Trophoblast cell (in vitro differentiated cells and primary cell): Measurements from ENCODE around the gene OR10G8.

Source experiments
- DNase-seq, 2 donors: peaks; one replicate each; pipeline ENCODE4 v3.0.0-alpha.2; 2016
- H2AFZ ChIP-seq: 2 replicates; pipeline ENCODE4 v1.6.1; 2013; ENCODE audit warnings: low read length, moderate library complexity, mild to moderate bottlenecking; ENCODE audit not compliant: insufficient read depth, poor library complexity
- H2AK5ac ChIP-seq: 2 replicates; pipeline ENCODE4 v1.6.1; 2013; ENCODE audit warnings: mild to moderate bottlenecking, low read length
- H2BK120ac ChIP-seq: 2 replicates; pipeline ENCODE4 v1.6.1; 2013; ENCODE audit warnings: low read length, mild to moderate bottlenecking, moderate library complexity; ENCODE audit not compliant: insufficient read depth, poor library complexity
- H2BK12ac ChIP-seq: 2 replicates; pipeline ENCODE4 v1.6.1; 2013; ENCODE audit warnings: mild to moderate bottlenecking, low read length, moderate library complexity
- H2BK5ac ChIP-seq: 2 replicates; pipeline ENCODE4 v1.6.1; 2013; ENCODE audit warnings: low read length, low read depth, moderate library complexity, mild to moderate bottlenecking; ENCODE audit not compliant: poor library complexity
- H3K14ac ChIP-seq: 2 replicates; pipeline ENCODE4 v1.6.1; 2013; ENCODE audit warnings: mild to moderate bottlenecking, low read length
- H3K18ac ChIP-seq: 2 replicates; pipeline ENCODE4 v1.6.1; 2013; ENCODE audit warnings: mild to moderate bottlenecking, low read length
- H3K23ac ChIP-seq: 2 replicates; pipeline ENCODE4 v1.6.1; 2013; ENCODE audit warnings: low read length
- H3K27ac ChIP-seq: 2 replicates; pipeline ENCODE4 v1.5.1; 2013; ENCODE audit warnings: low read depth, mild to moderate bottlenecking, inconsistent platforms, low read length, moderate library complexity
- H3K27me3 ChIP-seq: 2 replicates; pipeline ENCODE4 v1.6.1; 2013; ENCODE audit warnings: inconsistent platforms, mild to moderate bottlenecking, low read length, moderate library complexity; ENCODE audit not compliant: insufficient read depth
- H3K36me3 ChIP-seq, 2 experiments: 1 replicate in 1 of 2; 2 replicates in 1 of 2; pipeline ENCODE4 v1.6.1; 2013; ENCODE audit warnings: low read length in 2 of 2, mild to moderate bottlenecking in 2 of 2, moderate library complexity in 1 of 2; ENCODE audit not compliant: insufficient read depth in 2 of 2, control insufficient read depth in 1 of 2
- H3K4ac ChIP-seq: 2 replicates; pipeline ENCODE4 v1.6.1; 2013; ENCODE audit warnings: low read depth, mild to moderate bottlenecking, low read length, moderate library complexity
- H3K4me1 ChIP-seq, 2 experiments: 1 replicate in 1 of 2; 2 replicates in 1 of 2; pipeline ENCODE4 v1.6.1; 2013; ENCODE audit warnings: low read length in 2 of 2, mild to moderate bottlenecking in 2 of 2, moderate library complexity in 1 of 2; ENCODE audit not compliant: insufficient read depth in 2 of 2, control insufficient read depth in 1 of 2
- H3K4me2 ChIP-seq: 2 replicates; pipeline ENCODE4 v1.6.1; 2013; ENCODE audit warnings: inconsistent platforms, mild to moderate bottlenecking, low read length, moderate library complexity
- H3K4me3 ChIP-seq: 2 replicates; pipeline ENCODE4 v1.5.1; 2013; ENCODE audit warnings: mild to moderate bottlenecking, low read depth, low read length, inconsistent platforms
- H3K79me1 ChIP-seq: one replicate; pipeline ENCODE4 v1.6.1; 2013; ENCODE audit warnings: low read length
- H3K79me2 ChIP-seq: 2 replicates; pipeline ENCODE4 v1.6.1; 2013; ENCODE audit warnings: low read length, mild to moderate bottlenecking; ENCODE audit not compliant: control insufficient read depth, insufficient read depth, poor library complexity
- H3K9ac ChIP-seq: 2 replicates; pipeline ENCODE4 v1.6.1; 2013; ENCODE audit warnings: mild to moderate bottlenecking, low read length
- H3K9me3 ChIP-seq: 2 replicates; pipeline ENCODE4 v1.6.1; 2013; ENCODE audit warnings: low read depth, mild to moderate bottlenecking, control low read depth, inconsistent platforms, low read length; ENCODE audit not compliant: insufficient read depth
- H4K12ac ChIP-seq: 2 replicates; pipeline ENCODE4 v1.6.1; 2013; ENCODE audit warnings: low read depth, mild to moderate bottlenecking, low read length, moderate library complexity
- H4K8ac ChIP-seq: 2 replicates; pipeline ENCODE4 v1.6.1; 2013; ENCODE audit warnings: low read depth, mild to moderate bottlenecking, low read length, moderate library complexity
- H4K91ac ChIP-seq: one replicate; pipeline ENCODE4 v1.6.1; 2013; ENCODE audit warnings: low read depth, mild to moderate bottlenecking, low read length, moderate library complexity
- WGBS: extraction: QIAGEN DNeasy Blood & Tissue Kit; methylation state at CpG from one replicate; pipeline ENCODE4 v1.1.7; 2013; ENCODE audit warnings: missing lambda C conversion rate; ENCODE audit not compliant: insufficient read length, insufficient coverage; ENCODE audit errors: extremely low coverage; 5-methylcytosine and 5-hydroxymethylcytosine counted together

OR10G8 gene

DNA sequence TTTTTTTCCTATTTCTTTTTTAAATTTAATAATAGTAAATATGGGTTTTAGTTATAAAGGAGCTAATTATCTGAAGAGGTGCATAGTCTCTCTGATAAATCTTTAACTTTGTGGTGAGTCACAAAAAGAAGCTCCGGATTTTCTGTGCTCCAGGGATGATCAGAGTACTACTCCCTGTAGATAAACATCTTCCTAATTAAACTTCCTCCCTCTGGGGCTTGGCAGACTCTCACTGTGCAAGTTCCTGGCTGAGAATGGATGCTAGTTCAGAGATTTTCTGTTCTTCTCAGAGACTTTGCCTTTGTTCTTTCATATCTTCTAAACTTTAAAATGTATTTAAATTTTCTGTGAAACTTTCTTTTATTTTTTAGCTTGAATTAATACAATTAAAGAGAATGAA, 14.7 kb downstream of the OR10G8 start, which contains the start of gene OR10G7:
Gene OR10G7 (minus strand): TSS at position 72 of the 400 bp plus-strand sequence. CDS start 2,324 bp downstream, outside the sequence.
- H3K79me1 ChIP-seq: no peaks in the 10 kb centered on the region
- no peak within 1 kb of the TSS for H3K27ac ChIP-seq
- H2BK12ac ChIP-seq: no peak within 1 kb of the TSS
- no peak within 1 kb of the TSS for H4K12ac ChIP-seq
- no peak within 1 kb of the TSS for H3K4ac ChIP-seq
- H3K9me3 ChIP-seq: no peaks in the 10 kb centered on the region
- no peak within 1 kb of the TSS for H2BK120ac ChIP-seq
- no peaks in the 10 kb centered on the region for H3K27me3 ChIP-seq
- H2BK5ac ChIP-seq: no peak within 1 kb of the TSS
- H3K4me1 ChIP-seq: no peaks in the 10 kb centered on the region
- no CpG with 5 or more reads among the region's 1 CpG for WGBS
- no peak within 1 kb of the TSS for H3K4me3 ChIP-seq
- no peak within 1 kb of the TSS for H2AFZ ChIP-seq
- H3K79me2 ChIP-seq: no peaks in the 10 kb centered on the region
- H3K36me3 ChIP-seq: no peaks in the 10 kb centered on the region
- H3K18ac ChIP-seq: no peak within 1 kb of the TSS
- DNase-seq: no peak
- H3K4me2 ChIP-seq: no peak within 1 kb of the TSS
- no peak within 1 kb of the TSS for H4K8ac ChIP-seq
- no peak within 1 kb of the TSS for H2AK5ac ChIP-seq
- H3K9ac ChIP-seq: no peak within 1 kb of the TSS
- H3K14ac ChIP-seq: no peak within 1 kb of the TSS
- no peak within 1 kb of the TSS for H3K23ac ChIP-seq
- H4K91ac ChIP-seq: no peak within 1 kb of the TSS

DNA sequence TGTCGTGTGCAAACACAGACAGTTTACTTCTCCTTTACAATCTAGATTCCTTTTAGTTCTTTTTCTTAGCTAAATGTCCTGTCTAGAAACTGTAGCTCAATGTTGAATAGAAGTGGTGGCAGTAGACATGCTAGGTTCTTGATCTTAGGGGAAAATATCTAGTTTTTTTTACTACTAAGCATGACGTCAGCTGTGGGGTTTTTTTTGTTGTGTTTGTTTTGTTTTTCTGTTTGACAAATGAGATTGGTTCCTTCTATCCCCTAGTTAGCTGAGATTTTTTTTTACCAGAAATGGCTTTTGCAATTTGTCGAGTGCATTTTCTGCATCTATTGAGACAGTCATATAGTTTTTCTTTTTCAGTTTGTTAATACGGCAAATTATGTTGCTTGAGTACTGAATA, 16.8 kb downstream of the OR10G8 start:
- Histone ChIP-seq H3K9me3 (no peaks in the 10 kb centered on the region), H3K4me3 (no peak overlapping the region)

DNA sequence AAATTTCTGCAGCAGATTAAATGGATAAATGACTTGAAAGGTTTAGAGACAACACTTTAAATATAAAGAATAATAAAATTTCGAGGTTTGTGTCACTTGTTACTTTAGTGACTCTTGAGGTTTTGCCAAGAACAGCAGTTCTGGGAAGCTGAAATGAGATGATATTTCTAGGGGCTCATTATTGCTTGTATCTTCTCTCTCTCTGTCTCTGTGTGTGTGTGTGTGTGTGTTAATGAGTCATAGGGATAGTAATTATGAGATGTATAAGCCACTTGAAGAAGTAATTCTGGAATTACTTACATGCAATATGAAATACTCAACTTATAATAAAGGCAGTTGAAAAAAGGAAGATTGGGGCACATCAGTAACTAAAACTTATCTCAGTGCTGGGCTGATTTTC, 24.1 kb downstream of the OR10G8 start:
- Histone ChIP-seq H3K27ac (no peak overlapping the region), H3K4me2 (no peak overlapping the region), H3K79me2 (no peaks in the 10 kb centered on the region), H2AK5ac (no peak overlapping the region), H3K9ac (no peak overlapping the region), H3K4ac (no peak overlapping the region), H2BK12ac (no peak overlapping the region), H3K27me3 (no peaks in the 10 kb centered on the region), H2BK5ac (no peak overlapping the region), H3K36me3 (no peaks in the 10 kb centered on the region), H4K91ac (no peak overlapping the region), H3K14ac (no peak overlapping the region), H2BK120ac (no peak overlapping the region), H3K18ac (no peak overlapping the region), H3K23ac (no peak overlapping the region), H3K4me1 (no peaks in the 10 kb centered on the region), H4K8ac (no peak overlapping the region), H2AFZ (no peak overlapping the region), H3K9me3 (no peaks in the 10 kb centered on the region), H4K12ac (no peak overlapping the region), H3K4me3 (no peak overlapping the region), H3K79me1 (no peaks in the 10 kb centered on the region)
- DNase-seq: no peak
- WGBS: no CpG with 5 or more reads among the region's 1 CpG

More for the DNA sequence above, 16.8 kb downstream of the OR10G8 start:
- Histone ChIP-seq H3K79me2 (no peaks in the 10 kb centered on the region), H4K8ac (no peak overlapping the region), H2AFZ (no peak overlapping the region), H3K18ac (no peak overlapping the region), H3K4ac (no peak overlapping the region), H4K91ac (no peak overlapping the region), H3K9ac (no peak overlapping the region), H3K27me3 (no peaks in the 10 kb centered on the region), H3K79me1 (no peaks in the 10 kb centered on the region), H3K36me3 (no peaks in the 10 kb centered on the region), H2BK12ac (no peak overlapping the region), H3K27ac (no peak overlapping the region), H2BK5ac (no peak overlapping the region), H2AK5ac (no peak overlapping the region), H3K23ac (no peak overlapping the region), H4K12ac (no peak overlapping the region), H3K4me1 (no peaks in the 10 kb centered on the region), H2BK120ac (no peak overlapping the region), H3K4me2 (no peak overlapping the region), H3K14ac (no peak overlapping the region)
- no peak for DNase-seq
- WGBS: no CpG with 5 or more reads among the region's 4 CpGs

DNA sequence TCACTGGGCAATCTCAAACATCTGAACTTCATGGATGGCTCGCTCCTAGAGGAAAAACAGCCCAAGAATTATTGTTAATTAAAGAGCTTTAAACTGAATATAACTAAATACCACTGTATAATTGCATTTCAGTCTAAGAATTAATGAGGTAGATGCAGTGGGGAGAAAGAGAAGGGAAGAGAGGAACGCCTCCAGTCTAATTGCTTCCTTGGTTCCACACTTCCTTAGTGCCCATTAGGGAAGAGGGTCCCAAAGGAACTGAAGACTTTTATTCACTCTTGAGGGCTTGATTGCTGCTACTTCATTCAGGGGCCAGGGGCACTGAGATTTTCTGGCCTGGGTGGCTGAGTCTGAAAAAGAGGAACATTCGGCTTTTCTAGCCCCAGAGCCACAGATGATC, 26.4 kb downstream of the OR10G8 start:
- Histone ChIP-seq H3K27me3 (no peaks in the 10 kb centered on the region), H2BK12ac (no peak overlapping the region), H3K4me3 (no peak overlapping the region), H4K12ac (no peak overlapping the region), H3K9ac (no peak overlapping the region), H3K79me2 (no peaks in the 10 kb centered on the region), H3K4me2 (no peak overlapping the region), H3K23ac (no peak overlapping the region), H2BK5ac (no peak overlapping the region), H2AK5ac (no peak overlapping the region), H4K8ac (no peak overlapping the region), H3K18ac (no peak overlapping the region), H3K4ac (no peak overlapping the region), H3K9me3 (no peaks in the 10 kb centered on the region), H4K91ac (no peak overlapping the region), H2AFZ (no peak overlapping the region), H2BK120ac (no peak overlapping the region), H3K79me1 (no peaks in the 10 kb centered on the region), H3K27ac (no peak overlapping the region), H3K36me3 (no peaks in the 10 kb centered on the region), H3K4me1 (no peaks in the 10 kb centered on the region), H3K14ac (no peak overlapping the region)
- no peak for DNase-seq
- WGBS: no CpG with 5 or more reads among the region's 3 CpGs
